GM21390 (cell line): ENCODE results near the gene CUL2.
"Not testable (repeated sequence)": the region's sequence is repeated elsewhere in the genome, so short reads cannot be mapped to it uniquely, and the experiment has no call there.

Source experiments
- ATAC-seq: cut with Tn5 transposase; IDR thresholded peaks from one replicate; pipeline ENCODE4 v1.9.1; 2021; ENCODE audit not compliant: unreplicated experiment

CUL2 gene

DNA sequence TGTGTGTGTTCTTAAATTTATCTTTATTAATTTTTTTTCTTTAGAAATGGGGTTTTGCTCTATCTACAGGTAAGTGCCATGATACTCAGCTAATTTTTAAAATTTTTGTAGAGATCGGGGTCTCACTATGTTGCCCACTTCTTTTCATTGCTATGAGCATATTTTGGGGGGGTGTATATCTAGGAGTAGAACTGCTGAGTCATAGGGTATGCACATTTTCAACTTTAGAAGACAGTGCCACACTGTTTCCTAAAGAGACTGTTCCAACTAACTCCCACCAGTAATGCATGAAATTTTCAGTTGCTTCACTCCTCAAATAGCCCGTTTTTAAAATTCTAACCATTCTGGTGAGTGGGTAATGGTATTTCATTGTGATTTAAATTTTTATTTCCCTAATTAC lies 108.3 kb downstream of the CUL2 start:
- no peak for ATAC-seq

DNA sequence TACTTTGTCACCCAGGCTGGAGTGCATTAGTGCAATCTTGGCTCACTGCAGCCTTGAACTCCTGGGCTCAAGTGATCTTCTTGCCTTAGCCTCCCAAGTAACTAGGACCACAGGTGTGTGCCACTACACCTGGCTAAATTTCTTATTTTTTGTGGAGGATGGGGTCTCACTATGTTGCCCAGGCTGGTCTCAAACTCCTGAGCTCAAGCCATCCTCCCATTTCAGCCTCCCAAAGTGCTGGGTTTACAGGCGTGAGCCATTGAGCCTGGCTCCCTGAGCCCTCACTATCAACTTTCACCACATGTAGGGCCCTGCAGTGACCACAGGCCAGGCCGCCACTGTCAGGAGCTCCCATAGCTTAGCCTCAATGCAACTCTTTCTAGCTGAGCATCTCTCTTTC lies 110.2 kb downstream of the CUL2 start:
- no peak for ATAC-seq

DNA sequence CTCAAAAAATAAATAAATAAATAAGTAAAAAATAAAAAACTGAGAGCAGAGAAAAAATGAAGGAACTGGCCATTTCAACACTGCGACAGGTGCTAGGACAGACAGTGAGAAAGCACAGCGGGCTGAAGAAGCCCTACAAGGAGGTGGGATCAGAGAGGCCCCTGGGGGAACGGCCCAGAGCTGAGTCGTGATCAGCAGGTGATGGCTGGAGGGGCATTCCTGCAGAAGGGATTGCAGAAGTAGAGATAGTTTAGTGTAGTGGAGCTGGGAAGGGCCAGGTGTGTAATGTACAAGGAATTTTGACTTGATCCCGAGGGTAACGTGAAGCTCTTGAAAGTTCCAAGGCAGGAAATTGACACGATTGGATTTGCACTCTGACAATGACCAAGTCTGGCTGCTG lies 112.1 kb downstream of the CUL2 start:
- ATAC-seq = no peak

DNA sequence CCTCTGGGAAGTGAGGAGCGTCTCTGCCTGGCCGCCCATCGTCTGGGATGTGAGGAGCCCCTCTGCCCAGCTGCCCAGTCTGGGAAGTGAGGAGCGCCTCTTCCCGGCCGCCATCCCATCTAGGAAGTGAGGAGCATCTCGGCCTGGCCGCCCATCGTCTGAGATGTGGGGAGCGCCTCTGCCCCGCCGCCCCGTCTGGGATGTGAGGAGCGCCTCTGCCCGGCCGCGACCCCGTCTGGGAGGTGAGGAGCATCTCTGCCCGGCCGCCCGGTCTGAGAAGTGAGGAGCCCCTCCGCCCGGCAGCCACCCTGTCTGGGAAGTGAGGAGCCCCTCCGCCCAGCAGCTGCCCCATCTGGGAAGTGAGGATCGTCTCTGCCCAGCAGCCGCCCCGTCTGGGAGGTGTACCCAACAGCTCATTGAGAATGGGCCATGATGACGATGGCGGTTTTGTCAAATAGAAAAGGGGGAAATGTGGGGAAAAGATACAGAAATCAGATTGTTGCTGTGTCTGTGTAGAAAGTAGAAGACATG lies 113.7 kb downstream of the CUL2 start:
- ATAC-seq = not testable (repeated sequence)

DNA sequence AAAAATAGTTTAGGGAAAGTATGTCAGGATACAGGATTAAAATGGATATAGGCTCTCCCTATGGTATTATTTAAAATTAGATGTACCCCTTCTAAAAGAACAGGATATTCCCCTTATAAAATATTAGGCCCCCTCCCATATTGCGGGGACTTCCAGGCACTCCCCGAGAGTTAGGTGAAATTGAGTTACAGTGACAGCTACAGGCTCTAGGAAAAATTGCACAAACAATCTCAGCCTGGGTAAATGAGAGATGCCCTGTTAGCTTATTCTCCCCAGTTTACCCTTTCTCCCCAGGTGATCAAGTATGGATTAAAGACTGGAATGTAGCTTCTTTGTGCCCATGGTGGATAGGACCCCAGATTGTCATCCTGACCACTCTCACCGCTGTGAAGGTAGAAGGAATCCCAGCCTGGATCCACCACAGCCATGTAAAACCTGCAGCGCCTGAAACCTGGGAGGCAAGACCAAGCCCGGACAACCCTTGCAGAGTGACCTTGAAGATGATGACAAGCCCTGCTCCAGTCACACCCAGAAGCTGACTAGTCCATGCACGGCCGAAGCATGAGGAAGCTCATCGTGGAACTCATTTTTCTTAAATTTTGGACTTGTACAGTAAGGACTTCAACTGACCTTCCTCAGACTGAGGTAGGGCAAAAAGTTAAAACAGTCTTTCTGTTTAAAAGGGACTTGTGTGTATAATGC lies 115.6 kb downstream of the CUL2 start:
- not testable (repeated sequence) for ATAC-seq

DNA sequence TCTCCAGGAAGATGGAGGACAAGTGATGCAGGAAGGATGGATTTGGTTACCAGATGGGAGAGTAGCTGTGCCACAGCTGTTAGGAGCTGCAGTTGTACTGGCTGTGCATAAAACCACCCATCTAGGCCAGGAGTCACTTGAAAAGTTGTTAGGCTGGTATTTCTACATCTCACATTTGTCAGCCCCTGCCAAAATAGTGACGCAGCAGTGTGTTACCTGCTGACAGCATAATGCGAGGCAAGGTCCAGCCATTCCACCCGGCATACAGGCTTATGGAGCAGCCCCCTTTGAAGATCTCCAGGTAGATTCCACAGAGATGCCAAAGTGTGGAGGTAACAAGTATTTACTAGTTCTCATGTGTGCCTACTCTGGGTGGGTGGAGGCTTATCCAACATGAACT lies 116.4 kb downstream of the CUL2 start:
- not testable (repeated sequence) for ATAC-seq

DNA sequence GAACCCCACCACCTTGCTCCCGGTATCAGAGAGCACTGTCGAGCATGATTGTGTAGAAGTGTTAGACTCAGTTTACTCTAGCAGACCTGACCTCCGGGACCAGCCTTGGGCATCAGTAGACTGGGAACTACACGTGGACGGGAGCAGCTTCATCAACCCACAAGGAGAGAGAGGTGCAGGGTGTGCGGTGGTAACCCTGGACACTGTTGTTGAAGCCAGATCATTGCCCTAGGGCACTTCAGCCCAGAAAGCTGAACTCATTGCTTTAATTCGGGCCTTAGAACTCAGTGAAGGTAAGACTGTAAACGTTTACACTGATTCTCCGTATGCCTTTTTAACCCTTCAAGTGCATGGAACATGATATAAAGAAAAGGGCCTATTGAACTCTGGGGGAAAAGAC lies 117.0 kb downstream of the CUL2 start:
- ATAC-seq = not testable (repeated sequence)

DNA sequence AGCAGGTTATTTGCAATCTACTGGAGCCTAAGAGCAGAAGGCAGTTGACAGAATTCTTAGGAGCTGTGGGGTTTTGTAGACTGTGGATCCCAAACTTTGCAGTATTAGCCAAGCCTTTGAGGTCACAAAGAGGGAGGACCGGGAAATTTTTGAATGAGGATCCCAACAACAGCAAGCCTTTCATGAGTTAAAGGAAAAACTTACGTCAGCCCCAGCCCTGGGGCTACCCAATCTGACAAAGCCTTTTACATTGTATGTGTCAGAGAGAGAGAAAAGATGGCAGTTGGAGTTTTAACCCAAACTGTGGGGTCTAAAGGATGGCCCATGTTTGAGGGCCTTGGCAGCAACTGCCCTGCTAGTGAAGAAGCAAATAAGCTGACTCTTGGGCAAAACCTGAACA lies 117.5 kb downstream of the CUL2 start:
- ATAC-seq = not testable (repeated sequence)

DNA sequence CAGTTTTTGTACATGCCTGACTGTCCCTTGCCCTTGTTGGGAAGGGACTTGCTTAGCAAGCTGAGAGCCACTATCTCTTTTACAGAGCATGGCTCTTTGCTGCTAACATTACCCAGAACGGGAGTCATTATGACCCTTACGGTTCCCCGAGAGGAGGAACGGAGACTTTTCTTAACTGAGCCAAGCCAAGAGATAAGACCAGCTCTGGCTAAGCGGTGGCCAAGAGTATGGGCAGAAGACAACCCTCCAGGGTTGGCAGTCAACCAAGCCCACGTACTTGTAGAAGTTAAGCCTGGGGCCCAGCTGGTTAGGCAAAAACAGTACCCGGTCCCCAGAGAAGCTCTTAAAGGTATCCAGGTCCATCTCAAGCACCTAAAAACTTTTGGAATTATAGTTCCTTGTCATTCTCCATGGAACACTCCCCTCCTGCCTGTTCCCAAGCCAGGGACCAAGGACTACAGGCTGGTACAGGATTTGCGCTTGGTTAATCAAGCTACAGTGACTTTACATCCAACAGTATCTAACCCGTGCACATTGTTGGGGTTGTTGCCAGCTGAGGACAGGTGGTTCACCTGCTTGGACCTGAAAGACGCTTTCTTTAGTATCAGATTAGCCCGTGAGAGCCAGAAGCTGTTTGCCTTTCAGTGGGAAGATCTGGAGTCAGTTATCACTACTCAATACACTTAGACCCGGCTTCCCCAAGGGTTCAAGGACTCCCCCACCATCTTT lies 118.4 kb downstream of the CUL2 start:
- not testable (repeated sequence) for ATAC-seq

DNA sequence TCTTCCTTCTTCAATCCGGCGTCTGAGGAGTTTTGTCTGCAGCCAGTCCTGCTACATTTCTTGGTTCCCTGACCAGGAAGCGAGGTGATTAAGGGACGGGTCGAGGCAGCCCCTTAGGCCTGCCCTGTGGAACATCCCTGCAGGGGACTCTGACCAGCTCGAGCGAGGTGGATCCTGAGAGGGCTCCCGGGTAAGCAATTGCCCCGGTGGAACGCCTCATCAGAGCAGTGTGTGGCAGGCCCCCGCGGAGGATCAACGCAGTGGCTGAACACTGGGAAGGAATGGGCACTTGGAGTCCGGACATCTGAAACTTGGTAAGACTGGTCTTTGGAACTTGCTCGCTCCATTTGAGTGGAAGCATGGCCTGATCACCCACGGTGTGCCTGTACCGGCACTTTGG lies 121.0 kb downstream of the CUL2 start:
- ATAC-seq = no peak

DNA sequence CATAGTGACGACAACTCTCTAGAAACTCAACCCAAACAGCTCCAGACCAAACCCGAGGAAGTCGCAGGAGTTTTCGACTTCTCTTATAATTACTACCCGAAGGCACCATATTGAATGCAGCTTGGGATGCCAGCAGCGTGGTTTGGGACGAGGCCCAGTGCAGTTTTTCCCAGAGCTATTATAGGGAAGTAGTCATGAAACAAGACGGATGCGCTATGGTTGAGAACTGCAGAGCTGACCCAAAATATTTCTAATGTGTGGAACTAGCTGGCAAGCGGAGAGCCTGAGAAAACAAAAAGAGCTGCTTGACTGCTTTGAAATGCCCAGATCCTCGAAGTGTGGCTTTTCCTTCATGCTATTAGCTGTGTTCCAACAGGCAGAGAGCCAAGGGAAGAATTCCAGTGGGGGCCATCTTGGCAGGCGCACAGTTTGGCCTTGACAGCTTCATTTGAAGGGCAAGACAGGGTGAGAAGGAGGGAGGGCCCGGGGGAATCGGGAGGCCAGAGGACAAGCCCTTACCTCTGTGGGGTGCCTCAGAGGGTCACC lies 122.7 kb downstream of the CUL2 start:
- no peak for ATAC-seq

DNA sequence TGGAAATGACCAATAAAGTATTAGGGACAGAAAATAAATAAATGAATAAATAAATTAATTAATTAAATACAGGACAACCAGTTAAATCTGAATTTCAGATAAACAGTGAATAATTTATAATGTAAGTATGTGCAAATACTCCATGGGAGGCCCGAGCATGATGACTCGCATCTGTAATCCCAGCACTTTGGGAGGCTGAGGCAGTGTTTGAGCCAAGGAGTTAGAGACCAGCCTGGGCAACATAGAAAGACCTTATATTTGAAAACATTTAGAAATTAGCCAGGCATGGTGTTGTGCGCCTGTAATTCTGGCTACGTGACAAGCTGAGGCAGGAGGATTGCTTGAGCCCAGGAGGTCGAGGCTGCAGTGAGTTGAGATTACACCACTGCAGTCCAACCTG lies 123.7 kb downstream of the CUL2 start:
- ATAC-seq = no peak

DNA sequence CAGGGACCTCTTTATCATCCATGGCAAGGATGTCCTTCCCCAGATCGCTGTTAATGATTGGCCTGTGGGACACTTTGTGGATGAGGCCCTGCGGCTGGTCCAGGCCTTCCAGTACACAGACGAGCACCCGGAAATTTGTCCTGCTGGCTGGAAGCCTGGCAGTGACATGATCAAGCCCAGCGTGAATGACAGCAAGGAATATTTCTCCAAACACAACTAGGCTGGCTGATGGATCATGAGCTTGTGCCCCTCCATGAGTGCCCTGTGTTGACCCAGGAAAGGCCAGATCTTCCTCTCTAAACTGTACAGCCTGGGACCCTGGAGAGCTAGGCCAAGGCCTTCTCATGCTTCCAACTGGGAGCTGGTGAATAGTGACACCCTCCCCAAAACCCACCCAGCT lies 124.1 kb downstream of the CUL2 start:
- no peak for ATAC-seq

DNA sequence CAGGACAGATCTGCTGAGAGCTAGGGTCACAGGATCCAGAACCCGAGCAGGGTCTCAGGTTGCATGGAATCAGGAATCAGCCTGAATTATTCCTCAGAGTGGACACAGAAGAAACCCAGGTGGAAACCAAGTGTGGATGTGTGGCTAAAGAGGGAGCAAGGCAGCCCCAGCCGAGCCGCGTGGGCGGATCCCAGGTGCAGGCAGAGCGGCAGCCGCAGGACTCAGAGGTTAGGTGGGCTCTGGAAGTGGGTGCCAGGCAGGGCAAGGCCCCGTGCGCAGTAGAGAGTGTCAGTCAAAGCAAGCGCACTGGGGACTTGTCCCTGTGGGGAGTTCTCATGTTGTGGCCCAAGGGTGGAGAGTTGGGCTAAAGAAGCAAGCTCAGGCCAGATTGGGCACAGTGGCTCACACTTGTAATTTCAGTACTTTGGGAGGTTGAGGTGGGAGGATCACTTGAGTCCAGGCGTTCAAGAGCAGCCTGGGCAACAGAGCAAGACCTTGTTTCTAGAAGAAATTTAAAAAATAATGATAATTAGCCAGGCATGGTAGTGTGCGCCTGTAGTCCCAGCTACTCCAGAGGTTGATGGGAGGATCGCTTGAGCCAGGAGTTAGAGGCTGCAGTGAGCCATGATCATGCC lies 125.9 kb downstream of the CUL2 start:
- ATAC-seq = no peak

DNA sequence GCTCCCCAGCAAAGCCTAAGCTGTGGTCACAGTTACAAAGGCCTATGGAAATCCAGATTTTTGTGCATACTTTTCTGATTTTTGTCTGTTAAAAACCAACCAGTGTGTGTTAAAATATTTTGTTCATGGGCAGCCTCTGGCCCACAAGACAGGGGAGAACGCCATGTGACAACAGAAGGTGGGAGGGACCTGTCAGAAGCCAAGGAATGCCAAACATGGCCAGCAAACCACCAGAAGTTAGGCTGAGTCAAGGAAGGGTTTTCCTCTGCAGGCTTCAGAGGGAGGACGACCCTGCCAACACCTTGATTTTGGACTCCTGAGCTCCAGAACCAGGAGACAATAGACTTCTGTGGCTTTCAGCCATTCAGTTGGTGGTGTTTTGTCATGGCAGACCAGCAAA lies 127.3 kb downstream of the CUL2 start:
- ATAC-seq = no peak

DNA sequence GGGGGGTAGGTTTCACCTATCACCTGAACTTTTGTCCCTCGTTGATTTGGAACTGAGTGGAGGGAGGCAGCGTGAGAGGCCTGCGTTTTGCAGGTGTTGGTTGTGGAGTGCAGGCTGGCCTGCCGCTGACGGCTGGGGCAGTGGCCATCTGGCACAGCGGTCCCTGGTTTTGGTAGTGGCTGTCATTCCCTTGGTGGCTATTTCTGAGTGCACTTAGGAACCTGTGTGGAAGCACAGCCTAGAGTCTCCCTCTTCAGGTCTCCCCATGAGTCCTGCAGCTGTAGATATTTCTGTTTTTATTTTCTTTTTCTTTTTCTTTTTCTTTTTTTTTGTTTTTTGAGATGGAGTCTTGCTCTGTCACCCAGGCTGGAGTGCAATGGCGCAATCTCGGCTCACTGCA lies 129.2 kb downstream of the CUL2 start:
- ATAC-seq = no peak

DNA sequence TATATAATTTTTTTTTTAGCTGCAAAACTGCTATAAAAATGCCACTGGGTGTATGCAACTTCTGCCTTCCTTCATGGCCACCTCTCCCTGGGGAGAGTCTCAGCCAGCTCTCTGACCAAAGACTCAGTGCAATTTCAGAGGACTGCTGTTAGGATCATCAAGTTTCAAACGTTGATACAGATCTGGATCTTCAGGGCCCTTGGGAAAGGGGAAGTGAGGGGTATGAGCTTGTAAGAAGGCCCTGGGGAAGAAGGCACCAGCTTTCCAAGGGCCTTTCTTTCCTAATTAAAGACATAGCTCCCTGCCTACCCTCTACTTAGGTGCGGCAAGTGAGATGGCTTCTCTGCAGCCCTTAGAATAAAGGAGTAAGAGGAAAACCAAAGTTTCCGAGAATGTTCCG lies 130.4 kb downstream of the CUL2 start:
- no peak for ATAC-seq

DNA sequence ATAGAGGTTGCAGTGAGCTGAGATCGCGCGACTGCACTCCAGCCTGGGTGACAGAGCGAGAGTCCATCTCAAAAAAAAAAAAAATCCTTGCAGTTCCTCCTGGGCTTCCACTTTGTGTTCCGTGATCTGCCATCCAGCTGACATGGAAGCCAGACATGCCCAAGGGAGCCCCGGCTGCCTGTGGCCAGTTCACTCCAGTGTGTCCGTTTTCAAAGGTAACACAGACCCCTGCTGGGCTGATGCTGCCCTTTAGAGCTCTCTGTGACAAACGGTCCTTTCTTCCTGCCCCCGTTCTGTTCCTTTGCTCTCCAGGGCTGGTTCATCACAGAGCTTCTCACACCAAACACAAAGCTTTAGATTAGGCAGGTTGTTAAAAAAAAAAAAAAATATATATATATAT lies 130.8 kb downstream of the CUL2 start:
- no peak for ATAC-seq
